Measurements from ENCODE around the gene CIDEB. TPM values are rescaled to one million over a fixed set of nuclear protein-coding genes. Genes with fewer than 3 reads are reported as not detected.

CIDEB gene
- total and polyA plus RNA-seq, 9 of the 15 experiments (the other 6 are each of a cell fraction or from before 2014, with no cell fraction given), result 0.03 to 0.35 (median 0.09) TPM; not detected in 3

DNA sequence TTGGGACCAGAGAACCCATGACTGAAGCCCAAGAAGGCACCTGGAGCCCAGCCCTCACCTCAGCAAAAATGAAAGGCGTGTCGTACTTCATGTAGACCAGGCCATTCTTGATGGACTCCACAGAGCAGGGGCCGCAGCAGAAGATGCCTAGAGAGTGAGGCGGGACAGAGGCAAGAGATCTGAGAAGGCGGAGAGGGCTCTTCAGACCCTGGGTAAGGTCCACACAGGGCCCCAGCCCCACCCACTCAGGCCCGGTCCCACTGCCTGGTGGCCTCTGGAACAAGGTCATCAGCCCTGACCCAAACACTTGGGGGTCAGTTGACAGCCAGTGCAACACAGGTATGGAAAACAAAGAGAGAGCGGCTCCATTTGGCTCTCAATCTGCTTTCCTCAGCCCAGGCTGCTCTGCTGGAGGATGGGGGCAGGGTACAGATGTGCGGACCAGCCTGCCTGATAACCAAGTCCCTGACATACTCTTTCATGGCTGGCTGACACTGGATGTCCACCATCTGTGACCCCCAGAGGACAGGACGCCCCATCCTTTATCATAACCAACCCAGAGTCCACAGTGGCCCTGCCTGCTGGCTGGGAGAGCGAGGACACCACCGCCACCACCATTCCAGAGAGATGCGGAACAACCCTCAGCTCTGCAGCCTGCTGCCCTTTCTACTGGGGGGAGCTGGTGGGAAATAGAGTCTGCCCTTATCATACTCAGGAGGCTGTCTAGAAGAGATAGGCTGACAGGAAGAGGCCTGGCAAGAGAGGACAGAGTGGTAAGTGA lies 51.7 kb downstream of the CIDEB start (continued):
- no peak for TF ChIP-seq HSF4 (CRISPR knock-in tag; IDR thresholded peaks at IDR 0.05; ENCODE audit: borderline replicate concordance)
- TF ChIP-seq MTA3 (IDR thresholded peaks at IDR 0.05; ENCODE audit: borderline replicate concordance), result 0 out of 2 replicates have a peak, but pooled peaks have one; percentile 43
- TF ChIP-seq ARHGAP35 (IDR thresholded peaks at IDR 0.05; ENCODE audit: partially characterized antibody), result no peak
- TF ChIP-seq ZNF551 (CRISPR knock-in tag; IDR thresholded peaks at IDR 0.05), result no peak
- no peak for TF ChIP-seq ZNF282 (CRISPR knock-in tag; IDR thresholded peaks at IDR 0.05)
- no peak for TF ChIP-seq ZNF778 (CRISPR knock-in tag; IDR thresholded peaks at IDR 0.05)
- TF ChIP-seq, protein P1, sequence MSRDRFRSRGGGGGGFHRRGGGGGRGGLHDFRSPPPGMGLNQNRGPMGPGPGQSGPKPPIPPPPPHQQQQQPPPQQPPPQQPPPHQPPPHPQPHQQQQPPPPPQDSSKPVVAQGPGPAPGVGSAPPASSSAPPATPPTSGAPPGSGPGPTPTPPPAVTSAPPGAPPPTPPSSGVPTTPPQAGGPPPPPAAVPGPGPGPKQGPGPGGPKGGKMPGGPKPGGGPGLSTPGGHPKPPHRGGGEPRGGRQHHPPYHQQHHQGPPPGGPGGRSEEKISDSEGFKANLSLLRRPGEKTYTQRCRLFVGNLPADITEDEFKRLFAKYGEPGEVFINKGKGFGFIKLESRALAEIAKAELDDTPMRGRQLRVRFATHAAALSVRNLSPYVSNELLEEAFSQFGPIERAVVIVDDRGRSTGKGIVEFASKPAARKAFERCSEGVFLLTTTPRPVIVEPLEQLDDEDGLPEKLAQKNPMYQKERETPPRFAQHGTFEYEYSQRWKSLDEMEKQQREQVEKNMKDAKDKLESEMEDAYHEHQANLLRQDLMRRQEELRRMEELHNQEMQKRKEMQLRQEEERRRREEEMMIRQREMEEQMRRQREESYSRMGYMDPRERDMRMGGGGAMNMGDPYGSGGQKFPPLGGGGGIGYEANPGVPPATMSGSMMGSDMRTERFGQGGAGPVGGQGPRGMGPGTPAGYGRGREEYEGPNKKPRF (IDR thresholded peaks at IDR 0.05; ENCODE audit: low read depth, low read length), result no peak
- TF ChIP-seq KDM4B (IDR thresholded peaks at IDR 0.05; ENCODE audit: borderline replicate concordance in 2 of 2, low read depth in 1 of 2), result no peak
- no peak for TF ChIP-seq PHB (CRISPR knock-in tag; IDR thresholded peaks at IDR 0.05)
- no peak for TF ChIP-seq ZNF263 (CRISPR knock-in tag; IDR thresholded peaks at IDR 0.05; ENCODE audit: borderline replicate concordance)
- no peak for TF ChIP-seq ETV1 (tag; conservative IDR thresholded peaks at IDR 0.05; ENCODE audit: low read depth)
- TF ChIP-seq HMG20A (CRISPR knock-in tag; conservative IDR thresholded peaks at IDR 0.05), result no peak
- TF ChIP-seq TCFL5 (CRISPR knock-in tag; conservative IDR thresholded peaks at IDR 0.05), result no peak
- no peak for TF ChIP-seq NR4A1 (CRISPR knock-in tag; IDR thresholded peaks at IDR 0.05)
- TF ChIP-seq NR4A1 (tag; IDR thresholded peaks at IDR 0.05), result no peak
- TF ChIP-seq ZNF311 (CRISPR knock-in tag; IDR thresholded peaks at IDR 0.05), result no peak
- TF ChIP-seq, protein P2, sequence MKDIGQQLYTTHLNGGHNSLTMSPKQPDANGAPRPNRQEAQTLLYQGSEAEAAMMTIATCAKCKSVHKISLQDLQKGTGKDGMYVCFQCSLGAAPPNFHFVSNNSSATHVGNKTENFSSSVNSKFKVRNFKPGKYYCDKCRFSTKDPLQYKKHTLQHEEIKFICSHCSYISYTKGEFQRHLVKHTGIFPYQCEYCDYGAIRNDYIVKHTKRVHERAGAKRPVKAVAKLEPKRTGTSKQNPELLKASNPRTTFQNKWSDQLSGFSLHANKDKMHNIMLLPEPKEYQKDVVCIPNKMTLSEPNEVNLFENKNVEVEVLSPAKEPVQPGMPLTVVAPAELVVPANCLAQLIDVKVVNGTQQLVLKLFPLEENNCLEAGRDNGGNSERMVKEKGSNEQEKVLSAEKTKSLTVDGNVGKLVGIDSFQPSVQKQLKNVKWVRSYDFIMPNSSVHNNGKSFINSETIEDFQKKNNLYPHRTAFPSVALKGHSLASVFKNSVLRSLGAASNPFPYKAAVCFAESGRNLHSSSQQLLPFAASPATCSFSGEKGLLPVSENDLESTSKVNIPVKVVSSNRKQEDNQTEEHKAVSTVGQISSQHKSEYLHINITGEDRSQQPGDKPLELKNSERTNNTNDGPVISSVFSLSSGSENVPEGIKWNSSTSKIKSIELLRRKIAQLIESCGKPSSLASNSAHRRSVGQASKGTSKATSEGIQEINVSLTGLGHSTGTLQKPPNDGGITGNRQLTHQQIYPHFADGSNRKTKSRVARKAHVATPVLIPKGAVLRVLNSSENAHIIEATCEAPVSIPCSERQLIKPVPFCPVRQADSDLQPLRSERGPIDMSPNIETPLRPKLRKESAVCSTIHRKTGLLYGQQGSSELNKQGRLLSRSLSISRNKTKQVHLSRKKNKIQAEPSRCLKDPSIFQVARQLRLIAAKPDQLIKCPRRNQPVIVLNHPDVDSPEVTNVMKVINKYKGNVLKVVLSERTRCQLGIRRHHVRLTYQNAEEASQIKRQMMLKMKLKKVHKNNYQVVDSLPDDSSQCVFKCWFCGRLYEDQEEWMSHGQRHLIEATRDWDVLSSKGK (CRISPR knock-in tag; IDR thresholded peaks at IDR 0.05), result no peak
- no peak; the same call in 1 of the 2 replicates for TF ChIP-seq NFRKB (IDR thresholded peaks at IDR 0.05; ENCODE audit: low read depth)
- no peak for TF ChIP-seq TAF9B (IDR thresholded peaks at IDR 0.05; ENCODE audit: partially characterized antibody)
- no peak for TF ChIP-seq GATAD2A (IDR thresholded peaks at IDR 0.05)
- TF ChIP-seq, protein P3, sequence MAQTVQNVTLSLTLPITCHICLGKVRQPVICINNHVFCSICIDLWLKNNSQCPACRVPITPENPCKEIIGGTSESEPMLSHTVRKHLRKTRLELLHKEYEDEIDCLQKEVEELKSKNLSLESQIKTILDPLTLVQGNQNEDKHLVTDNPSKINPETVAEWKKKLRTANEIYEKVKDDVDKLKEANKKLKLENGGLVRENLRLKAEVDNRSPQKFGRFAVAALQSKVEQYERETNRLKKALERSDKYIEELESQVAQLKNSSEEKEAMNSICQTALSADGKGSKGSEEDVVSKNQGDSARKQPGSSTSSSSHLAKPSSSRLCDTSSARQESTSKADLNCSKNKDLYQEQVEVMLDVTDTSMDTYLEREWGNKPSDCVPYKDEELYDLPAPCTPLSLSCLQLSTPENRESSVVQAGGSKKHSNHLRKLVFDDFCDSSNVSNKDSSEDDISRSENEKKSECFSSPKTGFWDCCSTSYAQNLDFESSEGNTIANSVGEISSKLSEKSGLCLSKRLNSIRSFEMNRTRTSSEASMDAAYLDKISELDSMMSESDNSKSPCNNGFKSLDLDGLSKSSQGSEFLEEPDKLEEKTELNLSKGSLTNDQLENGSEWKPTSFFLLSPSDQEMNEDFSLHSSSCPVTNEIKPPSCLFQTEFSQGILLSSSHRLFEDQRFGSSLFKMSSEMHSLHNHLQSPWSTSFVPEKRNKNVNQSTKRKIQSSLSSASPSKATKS (CRISPR knock-in tag; IDR thresholded peaks at IDR 0.05), result no peak
- TF ChIP-seq ILK (tag; IDR thresholded peaks at IDR 0.05; ENCODE audit: borderline replicate concordance, low read depth), result no peak

All from K562 (cell line).